ENCODE results near the gene SLC22A3.

DNA sequence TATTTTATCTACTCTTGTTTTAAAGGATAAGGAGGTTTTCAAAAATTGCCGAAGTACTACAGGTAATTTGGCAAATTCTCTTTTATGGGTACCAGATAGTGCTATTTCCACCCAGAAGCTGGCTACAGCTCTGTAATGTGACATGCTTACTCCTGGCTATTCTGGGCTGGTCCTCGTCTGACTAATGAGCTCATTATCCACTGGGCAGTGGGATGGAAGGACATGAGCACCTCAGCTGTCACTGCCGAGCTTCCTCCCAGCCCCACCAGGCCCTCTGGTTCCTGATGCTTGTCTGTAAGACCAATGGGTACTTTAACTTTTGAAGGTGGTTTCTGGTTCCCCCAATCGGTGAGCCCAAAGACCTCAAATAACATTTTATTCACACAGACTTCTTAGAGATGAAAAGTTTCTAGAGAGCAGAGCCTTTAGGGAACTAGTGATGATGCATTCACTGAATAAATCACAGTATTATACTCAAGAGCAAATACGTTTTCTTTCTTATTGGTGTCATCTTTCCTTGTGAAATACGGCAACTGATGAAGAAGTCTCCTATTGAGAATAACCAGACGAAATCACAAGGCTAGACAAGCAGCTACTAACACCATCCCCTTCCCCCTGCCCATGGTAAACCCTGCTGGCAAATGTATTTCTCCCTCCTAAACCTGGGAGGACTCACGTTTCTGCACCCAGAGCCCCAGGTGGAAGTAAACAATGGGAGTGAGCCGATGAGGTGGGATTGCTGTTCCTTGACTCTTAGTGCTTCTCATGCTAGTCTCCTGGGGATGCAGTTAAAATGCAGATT lies 80.8 kb downstream of the SLC22A3 start:
- TF ChIP-seq, protein P1, sequence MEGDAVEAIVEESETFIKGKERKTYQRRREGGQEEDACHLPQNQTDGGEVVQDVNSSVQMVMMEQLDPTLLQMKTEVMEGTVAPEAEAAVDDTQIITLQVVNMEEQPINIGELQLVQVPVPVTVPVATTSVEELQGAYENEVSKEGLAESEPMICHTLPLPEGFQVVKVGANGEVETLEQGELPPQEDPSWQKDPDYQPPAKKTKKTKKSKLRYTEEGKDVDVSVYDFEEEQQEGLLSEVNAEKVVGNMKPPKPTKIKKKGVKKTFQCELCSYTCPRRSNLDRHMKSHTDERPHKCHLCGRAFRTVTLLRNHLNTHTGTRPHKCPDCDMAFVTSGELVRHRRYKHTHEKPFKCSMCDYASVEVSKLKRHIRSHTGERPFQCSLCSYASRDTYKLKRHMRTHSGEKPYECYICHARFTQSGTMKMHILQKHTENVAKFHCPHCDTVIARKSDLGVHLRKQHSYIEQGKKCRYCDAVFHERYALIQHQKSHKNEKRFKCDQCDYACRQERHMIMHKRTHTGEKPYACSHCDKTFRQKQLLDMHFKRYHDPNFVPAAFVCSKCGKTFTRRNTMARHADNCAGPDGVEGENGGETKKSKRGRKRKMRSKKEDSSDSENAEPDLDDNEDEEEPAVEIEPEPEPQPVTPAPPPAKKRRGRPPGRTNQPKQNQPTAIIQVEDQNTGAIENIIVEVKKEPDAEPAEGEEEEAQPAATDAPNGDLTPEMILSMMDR (IDR thresholded peaks at IDR 0.05), result no peak
- TF ChIP-seq ZFX (IDR thresholded peaks at IDR 0.05; ENCODE audit: borderline replicate concordance), result no peak
